Activated CD4-positive, alpha-beta T cell treated with anti-CD3 and anti-CD28 coated beads for 36 hours (primary cell): ENCODE results near the gene KIAA2012. TPM values are rescaled to one million over a fixed set of nuclear protein-coding genes. Genes with fewer than 3 reads are reported as not detected.

Experiments
- ATAC-seq: fragments of 200-7000 bp; cut with Tn5 transposase; one replicate; pipeline ENCODE4 v1.10.0; 2021; ENCODE audit warnings: mild to moderate bottlenecking, moderate library complexity
- CTCF ChIA-PET: fragments of 350-600 bp; sonication (Branson Sonifier 250); formaldehyde crosslinking; loops from one replicate; lab custom pipeline; 2021; ENCODE audit warnings: antibody characterized with exemption; lab: Charles Lee
- POLR2A ChIA-PET: fragments of 350-600 bp; sonication (Branson Sonifier 250); formaldehyde crosslinking; loops from one replicate; lab custom pipeline; 2021; ENCODE audit warnings: antibody characterized with exemption, inconsistent platforms; lab: Charles Lee
- DNase-seq: peaks from one replicate; pipeline ENCODE4 v3.0.0-alpha.2; 2020
- H3K27ac Mint-ChIP-seq: one replicate; pipeline ENCODE4 v1.8.0; 2021; ENCODE audit warnings: mixed read lengths
- H3K27me3 Mint-ChIP-seq: one replicate; pipeline ENCODE4 v1.8.0; 2021; ENCODE audit warnings: mixed read lengths
- H3K36me3 Mint-ChIP-seq: one replicate; pipeline ENCODE4 v1.8.0; 2021; ENCODE audit warnings: low read depth, mixed read lengths
- H3K4me1 Mint-ChIP-seq: one replicate; pipeline ENCODE4 v1.8.0; 2021; ENCODE audit warnings: mixed read lengths
- H3K4me3 Mint-ChIP-seq: one replicate; pipeline ENCODE4 v1.8.0; 2021; ENCODE audit warnings: mild to moderate bottlenecking, moderate library complexity, mixed read lengths
- H3K9me3 Mint-ChIP-seq: one replicate; pipeline ENCODE4 v1.8.0; 2021; ENCODE audit warnings: low read depth, mixed read lengths
- intact Hi-C, 2 experiments: fragments of 100-400 bp; cut with DNase I in 1 of 2; cut with micrococcal nuclease in 1 of 2; formaldehyde crosslinking; loops; one replicate each; pipeline versions ENCODE4 v1.14.2 to v1.15.1; 2022 to 2024; cut with DNase I, micrococcal nuclease
- total RNA-seq, 2 experiments: library from RNA; stranded (reverse); gene quantifications; one replicate each; pipeline ENCODE4 v1.2.3, GENCODE V29; 2021

The KIAA2012 gene
- total RNA-seq, 2 experiments from 2014 or later, result not detected

DNA sequence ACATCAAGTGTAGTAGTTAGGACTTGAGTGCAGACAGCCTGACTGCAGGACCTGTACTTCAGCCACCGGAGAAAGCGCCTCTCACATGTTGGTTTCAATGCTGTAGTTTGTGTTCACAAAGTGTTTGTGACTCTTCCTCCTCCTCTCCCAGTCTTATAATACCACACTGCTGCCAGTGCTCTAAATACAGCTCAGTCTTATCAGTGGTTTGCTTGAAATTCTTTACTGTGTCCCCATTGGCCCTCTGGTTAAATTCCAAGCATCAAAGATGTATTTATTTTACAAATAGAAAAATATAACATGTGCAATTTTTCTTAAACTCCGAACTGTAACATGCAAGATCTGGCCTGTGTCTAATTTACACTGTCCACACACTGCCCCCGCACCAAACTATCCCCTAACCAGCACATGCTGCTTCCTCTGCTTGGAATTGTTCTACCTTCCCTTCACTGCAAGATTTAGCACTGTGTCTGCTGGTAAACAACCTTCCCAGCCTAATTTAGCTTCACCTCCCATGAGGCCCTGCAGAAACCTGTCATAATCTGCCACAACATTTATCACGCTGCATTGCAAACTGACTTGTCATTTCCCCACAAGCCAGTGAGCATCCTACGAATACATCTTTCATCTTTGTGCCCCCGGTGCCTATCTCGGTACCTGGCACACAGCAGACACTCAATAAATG is 88.2 kb downstream of the KIAA2012 start:
- peak; percentile 74 for ATAC-seq
- POLR2A ChIA-PET, result no interaction called here
- Mint-ChIP-seq H3K4me1 (peaks cover 15% of the 10 kb centered on the region), H3K4me3 (no peak overlapping the region), H3K36me3 (no peaks in the 10 kb centered on the region), H3K27me3 (peaks cover 6% of the 10 kb centered on the region), H3K27ac (no peak overlapping the region), H3K9me3 (no peaks in the 10 kb centered on the region)
- intact Hi-C loops, result no loop called here
- CTCF ChIA-PET, result interaction anchor here (0.6 to 1.7 kb wide), 5 partner anchors 9 to 831 kb away, joined by 3 to 4 read pairs (median 3); no protein-coding TSS in a partner anchor
- peak; percentile 18 for DNase-seq

DNA sequence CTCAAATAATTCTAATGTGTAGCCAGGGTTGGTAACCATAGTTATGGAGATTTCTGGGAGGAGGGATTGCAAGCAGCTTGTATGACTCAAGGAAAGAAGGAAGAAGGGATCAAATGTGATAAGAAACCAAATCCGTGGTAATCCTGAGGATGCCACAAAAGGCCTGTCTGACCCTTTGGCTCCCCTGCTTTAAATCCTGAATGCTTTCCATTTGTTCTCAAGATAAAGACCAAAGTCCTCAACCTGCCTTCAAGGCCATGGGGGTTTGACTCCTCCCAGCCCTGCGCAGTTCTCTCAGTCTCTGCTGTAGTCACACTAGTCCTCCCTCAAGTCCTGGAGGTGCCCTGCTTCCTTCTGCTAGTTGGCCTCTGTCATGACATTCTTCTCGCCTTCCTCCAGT is 91.4 kb downstream of the KIAA2012 start:
- Mint-ChIP-seq H3K4me1 (peaks cover 15% of the 10 kb centered on the region), H3K27me3 (no peaks in the 10 kb centered on the region), H3K27ac (no peak overlapping the region), H3K9me3 (no peaks in the 10 kb centered on the region), H3K4me3 (no peak overlapping the region), H3K36me3 (no peaks in the 10 kb centered on the region)
- ChIA-PET POLR2A (no interaction called here), CTCF (interaction anchor here (1.7 kb wide), 1 partner anchor 304 kb away, joined by 3 read pairs; no protein-coding TSS in a partner anchor)
- intact Hi-C loops, result no loop called here
- DNase-seq (no peak), ATAC-seq (no peak)

DNA sequence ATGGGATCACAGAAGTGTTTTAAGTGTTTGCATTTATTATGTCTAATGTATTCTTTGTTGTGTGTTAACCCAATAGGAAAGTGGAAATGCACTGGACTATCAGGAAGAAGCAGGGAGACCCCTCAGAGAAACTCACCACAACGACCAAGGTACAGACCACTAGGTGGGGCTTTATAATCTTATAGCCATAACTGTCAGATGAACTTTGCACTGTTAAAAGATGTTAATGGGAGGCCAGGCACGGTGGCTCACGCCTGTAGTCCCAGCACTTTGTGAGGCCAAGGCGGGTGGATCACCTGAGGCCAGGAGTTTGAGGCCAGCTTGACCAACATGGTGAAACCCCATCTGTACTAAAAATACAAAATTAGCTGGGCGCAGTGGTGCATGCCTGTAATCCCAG is 92.2 kb downstream of the KIAA2012 start:
- Mint-ChIP-seq H3K9me3 (no peaks in the 10 kb centered on the region), H3K27ac (no peak overlapping the region), H3K36me3 (no peaks in the 10 kb centered on the region), H3K4me3 (no peak overlapping the region), H3K27me3 (peaks cover 3% of the 10 kb centered on the region), H3K4me1 (peaks cover 13% of the 10 kb centered on the region)
- ChIA-PET POLR2A (interaction anchor here (0.6 to 0.7 kb wide), 2 partner anchors 105 to 214 kb away, joined by 3 read pairs; no protein-coding TSS in a partner anchor), CTCF (interaction anchor here (0.7 to 1.7 kb wide), 2 partner anchors 305 to 371 kb away, joined by 3 read pairs; no protein-coding TSS in a partner anchor)
- ATAC-seq (no peak), DNase-seq (no peak)
- intact Hi-C loops, result no loop called here

DNA sequence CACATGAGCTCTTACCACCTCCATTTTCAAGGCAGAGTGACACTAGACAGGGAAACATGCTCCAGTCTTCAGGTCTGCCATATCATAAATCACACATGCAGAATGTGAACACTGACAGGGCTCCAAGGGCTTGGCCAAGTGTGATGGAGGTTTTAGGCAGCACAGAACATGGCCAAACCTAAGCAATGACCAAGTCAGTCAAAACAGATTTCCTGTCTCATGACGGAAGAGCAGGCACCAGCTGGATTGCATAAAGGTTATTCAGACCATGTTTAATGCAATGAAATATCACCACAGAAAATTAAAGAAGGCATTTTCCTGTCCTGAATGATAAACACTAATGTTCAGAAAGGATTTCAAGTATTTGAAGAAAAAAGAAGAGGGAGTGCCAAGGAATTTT is 92.9 kb downstream of the KIAA2012 start:
- Mint-ChIP-seq H3K9me3 (no peaks in the 10 kb centered on the region), H3K27ac (no peak overlapping the region), H3K27me3 (peaks cover 8% of the 10 kb centered on the region), H3K36me3 (no peaks in the 10 kb centered on the region), H3K4me1 (peaks cover 10% of the 10 kb centered on the region), H3K4me3 (no peak overlapping the region)
- ChIA-PET POLR2A (interaction anchor here (0.6 to 0.7 kb wide), 2 partner anchors 104 to 215 kb away, joined by 3 read pairs; no protein-coding TSS in a partner anchor), CTCF (interaction anchor here (0.7 to 1.7 kb wide), 3 partner anchors 12 to 423 kb away, joined by 3 read pairs; no protein-coding TSS in a partner anchor)
- no peak for ATAC-seq
- no peak for DNase-seq
- intact Hi-C loops, result no loop called here

DNA sequence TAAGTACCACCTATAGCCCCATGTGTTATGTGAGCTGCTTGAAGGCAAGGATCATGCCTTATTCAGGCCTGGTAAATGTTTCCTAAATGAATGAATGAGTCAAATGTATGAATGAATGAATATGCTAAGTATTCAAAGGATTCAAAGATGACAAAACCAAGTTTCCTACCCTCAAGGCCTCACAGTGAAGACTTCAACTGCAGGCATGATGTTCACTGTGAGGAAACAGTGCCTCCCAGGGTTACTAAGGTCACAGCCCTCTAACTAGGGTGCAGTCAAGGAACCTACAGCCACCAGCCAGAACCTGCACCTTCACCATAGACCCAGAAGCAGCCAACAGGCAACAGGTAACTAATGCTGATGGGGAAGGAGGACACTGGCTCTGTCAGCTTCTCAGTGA is 96.1 kb downstream of the KIAA2012 start:
- H3K4me3 Mint-ChIP-seq, result no peak overlapping the region
- ATAC-seq (peak; percentile 49), DNase-seq (no peak)
- POLR2A ChIA-PET, result no interaction called here
- no peaks in the 10 kb centered on the region for H3K36me3 Mint-ChIP-seq
- peaks cover 12% of the 10 kb centered on the region for H3K27me3 Mint-ChIP-seq
- no peak overlapping the region for H3K27ac Mint-ChIP-seq
- intact Hi-C loops, result no loop called here
- CTCF ChIA-PET, result interaction anchor here (0.6 to 1.9 kb wide), 3 partner anchors 10 to 736 kb away, joined by 3 to 11 read pairs (median 3); no protein-coding TSS in a partner anchor
- H3K9me3 Mint-ChIP-seq, result no peaks in the 10 kb centered on the region
- peaks cover 24% of the 10 kb centered on the region for H3K4me1 Mint-ChIP-seq

DNA sequence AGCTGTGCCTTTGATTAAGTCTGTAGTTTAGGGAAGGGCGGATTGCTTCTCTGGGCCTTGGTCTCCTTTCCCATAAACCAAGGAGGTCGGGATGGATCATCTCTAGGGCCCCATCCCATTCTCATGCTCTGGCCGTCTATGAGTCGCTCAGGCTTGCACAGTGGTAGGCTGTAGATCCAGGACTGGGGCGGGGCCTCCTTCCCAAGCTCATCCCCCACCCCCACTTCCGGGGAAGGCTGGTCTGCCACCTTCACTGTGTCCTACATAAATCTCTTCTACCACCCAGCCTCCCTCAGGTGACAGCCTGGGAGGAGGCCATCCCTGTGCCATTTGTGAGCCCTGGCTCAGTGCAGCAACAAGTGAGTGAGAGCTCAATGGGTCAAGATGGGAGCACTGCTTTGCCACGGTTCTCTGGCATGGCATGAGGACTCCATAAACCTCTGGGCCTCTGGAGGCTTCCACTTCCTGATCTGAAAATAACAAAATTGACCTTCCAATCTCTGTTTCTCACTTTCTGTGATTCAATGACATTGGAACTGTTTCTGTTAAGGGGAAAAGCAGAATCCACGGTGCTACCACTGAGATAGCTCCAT is 96.9 kb downstream of the KIAA2012 start:
- intact Hi-C loops, result no loop called here
- Mint-ChIP-seq H3K27me3 (peaks cover 12% of the 10 kb centered on the region), H3K9me3 (no peaks in the 10 kb centered on the region), H3K27ac (no peak overlapping the region), H3K4me3 (no peak overlapping the region), H3K4me1 (peaks cover 24% of the 10 kb centered on the region), H3K36me3 (no peaks in the 10 kb centered on the region)
- POLR2A ChIA-PET, result no interaction called here
- no peak for DNase-seq
- ATAC-seq, result no peak
- CTCF ChIA-PET, result interaction anchor here (0.7 to 2.3 kb wide), 4 partner anchors 8 to 310 kb away, joined by 3 to 11 read pairs (median 7); no protein-coding TSS in a partner anchor

DNA sequence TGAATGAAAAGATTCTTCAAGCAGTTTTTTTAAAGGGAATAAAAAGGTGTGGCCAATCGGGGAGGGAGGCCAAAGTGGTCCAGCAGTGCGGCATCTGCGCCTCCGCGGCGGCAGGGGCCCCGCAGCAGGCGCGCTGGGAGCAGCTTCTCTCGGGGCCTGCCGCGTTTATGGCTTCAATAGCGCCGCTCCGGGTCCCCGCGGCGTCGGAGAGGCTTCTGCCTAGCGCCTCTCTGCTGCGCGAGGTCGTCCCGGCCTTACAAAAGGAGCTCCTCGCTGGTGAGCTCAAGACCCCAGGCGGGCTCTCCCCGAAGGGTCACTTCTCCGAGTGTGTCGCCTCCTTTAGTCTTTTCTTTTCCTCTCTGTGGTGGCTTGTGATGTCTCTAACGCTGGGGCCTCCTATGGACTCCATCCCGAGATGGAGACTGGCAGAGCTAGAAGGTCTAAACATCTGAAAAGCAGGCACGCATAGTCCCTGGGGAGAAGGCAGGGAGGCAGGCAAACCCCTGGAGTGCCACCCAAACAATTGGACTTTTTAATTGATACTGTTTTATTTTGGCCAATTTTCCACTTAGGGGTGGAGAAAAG is 98.3 kb downstream of the KIAA2012 start:
- POLR2A ChIA-PET, result interaction anchor here (0.8 kb wide), 1 partner anchor 136 kb away, joined by 4 read pairs; no protein-coding TSS in a partner anchor
- peaks cover 24% of the 10 kb centered on the region for H3K4me1 Mint-ChIP-seq
- H3K4me3 Mint-ChIP-seq, result no peak overlapping the region
- CTCF ChIA-PET, result interaction anchor here (0.5 to 2.3 kb wide), 7 partner anchors 10 to 1899 kb away, joined by 3 to 10 read pairs (median 4); no protein-coding TSS in a partner anchor
- DNase-seq (peak; percentile 32), ATAC-seq (no peak)
- no peaks in the 10 kb centered on the region for H3K9me3 Mint-ChIP-seq
- no peak overlapping the region for H3K27ac Mint-ChIP-seq
- intact Hi-C loops, result no loop called here
- H3K36me3 Mint-ChIP-seq, result no peaks in the 10 kb centered on the region
- H3K27me3 Mint-ChIP-seq, result peaks cover 12% of the 10 kb centered on the region

DNA sequence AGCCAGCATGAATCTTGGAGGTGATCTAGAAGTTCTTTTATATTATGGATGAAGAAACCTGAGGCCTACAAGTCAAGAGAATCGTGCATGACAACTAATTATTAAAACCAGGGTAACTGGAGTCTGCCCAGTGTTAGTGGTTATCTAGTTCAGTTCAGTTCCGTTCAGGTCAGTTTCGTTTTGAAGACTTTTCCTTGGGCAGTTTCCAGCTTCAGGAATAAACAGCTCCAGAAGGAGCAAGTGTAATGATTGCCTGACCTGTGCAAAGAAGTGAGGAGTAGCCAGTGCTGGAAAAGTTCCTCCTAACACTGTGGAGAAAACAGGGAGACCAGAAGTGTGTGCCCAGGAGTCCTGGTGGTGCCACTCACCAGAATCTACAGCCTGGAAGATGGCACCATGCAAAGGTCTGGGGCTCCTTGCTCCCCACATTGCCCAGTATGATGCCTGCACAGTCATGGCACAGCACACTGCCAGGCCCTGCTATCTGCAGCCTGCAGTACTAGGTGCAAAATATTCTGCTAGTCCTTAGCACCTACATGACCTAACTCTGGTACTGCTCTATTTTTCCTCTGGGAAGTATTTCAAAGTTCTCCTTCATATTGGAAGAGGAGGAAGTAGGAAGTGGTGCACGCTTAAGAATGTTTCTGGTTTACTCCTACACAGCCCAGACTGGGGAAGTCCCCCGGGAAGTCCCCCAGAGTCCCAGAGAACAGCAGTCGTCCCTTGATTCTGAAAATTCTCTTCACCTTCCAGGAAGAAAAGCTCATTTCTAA is 99.6 kb downstream of the KIAA2012 start:
- peak; percentile 64 for DNase-seq
- peak overlapping the region; percentile 0 for H3K4me3 Mint-ChIP-seq
- H3K9me3 Mint-ChIP-seq, result no peaks in the 10 kb centered on the region
- H3K27ac Mint-ChIP-seq, result peak overlapping the region; percentile 23
- peak; percentile 84 for ATAC-seq
- CTCF ChIA-PET, result interaction anchor here (0.5 to 1.5 kb wide), 4 partner anchors 11 to 356 kb away, joined by 3 to 4 read pairs (median 3); no protein-coding TSS in a partner anchor
- peaks cover 12% of the 10 kb centered on the region for H3K27me3 Mint-ChIP-seq
- peaks cover 24% of the 10 kb centered on the region for H3K4me1 Mint-ChIP-seq
- POLR2A ChIA-PET, result interaction anchor here (0.8 kb wide), 1 partner anchor 137 kb away, joined by 4 read pairs; no protein-coding TSS in a partner anchor
- intact Hi-C loops, result no loop called here
- H3K36me3 Mint-ChIP-seq, result no peaks in the 10 kb centered on the region

DNA sequence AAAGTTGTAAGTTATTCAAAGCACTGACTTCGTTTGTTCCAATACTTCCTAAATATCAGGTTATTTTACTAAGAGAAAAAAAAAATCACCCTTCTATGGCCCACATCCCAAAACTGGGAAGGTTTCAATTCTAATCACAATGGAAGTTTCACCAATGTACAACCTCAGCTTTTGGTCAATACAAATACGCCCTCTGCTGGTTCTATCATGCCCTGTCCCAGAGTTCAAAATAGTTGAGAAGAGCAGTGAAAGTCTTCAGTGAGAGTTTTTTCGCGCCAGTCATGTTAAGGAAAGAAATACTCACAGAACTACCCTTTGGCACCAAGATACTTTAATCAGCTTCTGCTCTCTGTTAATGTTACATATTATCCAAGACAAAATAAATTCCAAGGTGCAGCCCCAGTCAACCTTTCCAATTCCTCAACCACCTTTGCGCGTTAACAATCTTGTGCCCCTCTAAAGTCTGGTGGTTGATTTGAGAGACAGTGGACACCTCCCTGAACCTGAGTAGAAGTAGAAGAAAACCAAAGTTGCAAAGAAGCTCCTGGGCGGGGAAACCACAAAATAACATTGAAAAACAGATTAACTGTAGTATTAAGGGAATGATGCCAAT is 105.4 kb downstream of the KIAA2012 start:
- H3K4me1 Mint-ChIP-seq, result peaks cover 2% of the 10 kb centered on the region
- H3K27me3 Mint-ChIP-seq, result peaks cover 3% of the 10 kb centered on the region
- no peak overlapping the region for H3K4me3 Mint-ChIP-seq
- ATAC-seq (peak; percentile 84), DNase-seq (peak; percentile 71)
- CTCF ChIA-PET, result interaction anchor here (0.5 to 5.4 kb wide), 17 partner anchors 9 to 1061 kb away, joined by 3 to 45 read pairs (median 4); no protein-coding TSS in a partner anchor
- no peak overlapping the region for H3K27ac Mint-ChIP-seq
- no peaks in the 10 kb centered on the region for H3K9me3 Mint-ChIP-seq
- H3K36me3 Mint-ChIP-seq, result no peaks in the 10 kb centered on the region
- POLR2A ChIA-PET, result no interaction called here
- intact Hi-C loops, result loop anchor here (1.0 to 5.0 kb wide), 8 partner anchors 74 to 941 kb away; no protein-coding TSS in a partner anchor

DNA sequence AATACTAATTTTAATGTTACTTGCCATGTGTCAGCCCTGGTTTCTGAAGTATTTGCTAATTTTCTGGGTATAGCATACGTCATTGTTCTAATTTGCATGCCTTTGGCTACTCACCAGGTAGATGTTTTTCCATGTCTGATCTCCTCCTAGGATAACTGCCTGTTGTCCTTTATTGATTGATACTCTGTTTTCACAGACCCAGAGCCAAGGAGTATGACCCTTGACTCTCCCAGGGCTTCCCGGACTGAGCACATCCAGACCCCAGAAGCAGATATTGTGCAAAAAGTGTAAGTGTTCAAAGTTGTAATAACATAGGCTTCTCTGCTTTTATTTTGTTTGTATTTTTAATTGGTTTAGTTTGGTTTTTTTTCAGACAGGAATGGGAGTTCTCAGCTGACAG is 111.5 kb downstream of the KIAA2012 start:
- peaks cover 12% of the 10 kb centered on the region for H3K27me3 Mint-ChIP-seq
- no peak for DNase-seq
- POLR2A ChIA-PET, result no interaction called here
- no peak overlapping the region for H3K27ac Mint-ChIP-seq
- CTCF ChIA-PET, result no interaction called here
- H3K36me3 Mint-ChIP-seq, result no peaks in the 10 kb centered on the region
- intact Hi-C loops, result no loop called here
- no peak for ATAC-seq
- H3K4me3 Mint-ChIP-seq, result no peak overlapping the region
- no peaks in the 10 kb centered on the region for H3K9me3 Mint-ChIP-seq
- no peaks in the 10 kb centered on the region for H3K4me1 Mint-ChIP-seq
